GM18868 (cell line): ENCODE data around the gene GGCX.

Source experiments
- ATAC-seq: cut with Tn5 transposase; IDR thresholded peaks from one replicate; pipeline ENCODE4 v1.9.1; 2021; ENCODE audit warnings: mild to moderate bottlenecking, moderate library complexity; ENCODE audit not compliant: unreplicated experiment

GGCX gene

DNA sequence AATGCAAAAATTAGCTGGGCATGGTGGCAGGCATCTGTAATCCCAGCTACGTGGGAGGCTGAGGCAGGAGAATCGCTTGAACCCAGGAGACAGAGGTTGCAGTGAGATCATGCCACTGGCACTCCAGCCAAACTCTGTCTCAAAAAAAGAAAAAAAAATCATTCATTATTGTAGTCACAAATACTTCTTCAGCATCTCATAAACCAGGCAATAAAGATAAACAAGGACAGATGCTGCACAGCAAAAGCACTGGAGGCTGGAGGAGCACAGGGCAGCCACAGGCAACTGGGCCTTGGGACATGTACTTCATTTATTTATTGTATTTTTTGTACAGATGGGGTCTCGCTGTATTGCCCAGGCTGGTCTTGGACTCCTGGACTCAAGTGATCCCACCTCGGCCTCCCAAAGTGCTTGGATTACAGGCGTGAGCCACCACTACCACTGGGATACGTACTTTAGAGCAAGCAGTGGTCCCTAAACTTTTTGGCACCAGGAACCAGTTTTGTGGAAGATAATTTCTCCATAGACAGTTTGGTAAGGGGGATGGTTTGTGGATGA, 39.1 kb downstream of the GGCX start:
- no peak for ATAC-seq

- ATAC-seq = no peak
Observed at GRCh38 chr2:85516653-85517389, 44.5 kb downstream of the GGCX start.

- ATAC-seq = no peak
Observed at GRCh38 chr2:85514323-85514722, 47.0 kb downstream of the GGCX start.

GRCh38 chr2:85511008-85511811, 50.1 kb downstream of the GGCX start:
- no peak for ATAC-seq

DNA sequence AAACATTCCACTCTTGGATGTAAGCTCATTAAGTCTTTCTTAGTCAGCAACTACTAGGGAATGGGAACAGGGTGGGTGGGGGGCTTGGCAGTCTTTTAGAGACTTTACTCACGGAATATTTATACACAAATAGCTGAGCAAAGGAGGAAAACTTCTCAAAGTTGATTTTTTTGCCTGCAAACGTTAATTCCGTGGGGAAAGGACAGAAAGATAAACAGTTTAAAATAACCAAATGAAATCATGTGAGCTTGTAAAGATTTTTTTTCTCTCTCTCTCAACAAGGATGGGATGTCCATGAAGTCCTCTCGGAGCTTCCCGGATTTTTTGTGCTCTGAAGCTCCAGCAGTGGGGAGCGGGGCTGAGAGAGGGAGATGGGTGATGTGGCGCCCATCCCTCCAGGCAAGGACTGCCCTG, 54.5 kb downstream of the GGCX start:
- no peak for ATAC-seq

DNA sequence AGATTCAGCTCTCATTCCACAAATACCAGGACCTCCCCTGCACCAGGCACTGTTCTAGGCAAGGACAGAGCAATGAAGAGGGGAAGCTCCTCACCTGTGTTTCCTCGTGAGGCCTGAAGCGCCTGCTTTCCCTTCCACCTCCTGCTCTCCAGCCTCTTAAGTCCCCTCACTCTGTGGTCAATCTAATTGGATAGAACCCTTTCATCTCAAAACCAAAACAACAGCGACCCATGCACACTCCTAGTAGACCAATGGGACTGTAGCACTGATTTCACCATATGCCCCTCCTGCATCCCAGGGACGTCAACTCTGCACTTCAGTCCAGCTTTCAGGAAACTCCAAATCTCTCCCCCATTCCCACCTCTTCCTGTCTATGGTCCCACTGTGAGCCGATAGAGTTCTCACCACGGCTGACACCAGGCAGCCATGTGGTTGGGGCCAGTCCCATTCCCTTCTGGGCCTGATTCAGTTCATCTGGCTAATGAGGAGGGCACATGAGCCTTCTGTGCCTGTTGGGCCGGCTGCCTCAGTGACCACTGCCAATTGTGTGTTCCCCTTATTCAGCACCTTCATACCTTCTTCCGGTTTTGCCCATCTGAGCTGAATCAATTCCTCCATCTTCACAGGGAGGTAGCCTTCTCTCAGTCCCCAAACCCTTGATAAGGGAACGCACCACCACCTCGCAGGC, 55.6 kb downstream of the GGCX start:
- ATAC-seq = no peak

DNA sequence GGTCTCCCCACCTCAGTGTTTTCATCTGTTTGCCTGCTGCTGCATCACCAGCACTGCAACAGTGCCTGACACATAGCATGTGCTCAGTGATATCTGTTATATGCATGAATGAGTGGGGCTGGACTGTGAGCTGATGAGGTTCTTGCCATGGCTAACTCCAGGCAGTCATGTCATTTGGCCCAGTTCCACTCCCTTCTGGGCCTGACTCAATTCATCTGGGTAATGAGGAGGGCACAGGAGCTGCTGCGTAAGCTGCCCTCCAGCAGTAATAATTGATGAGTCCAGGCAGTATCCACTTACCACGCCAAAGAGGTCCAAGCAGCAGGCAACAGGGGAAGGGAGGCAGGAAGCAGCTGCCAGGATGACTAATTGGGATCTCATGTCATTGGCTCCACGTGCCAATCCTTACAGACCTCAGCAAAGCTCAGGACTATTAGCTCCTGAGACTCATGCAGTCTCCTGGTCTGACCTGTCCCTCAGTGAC, 56.5 kb downstream of the GGCX start:
- no peak for ATAC-seq

- no peak for ATAC-seq
Observed at GRCh38 chr2:85503851-85504777, 57.2 kb downstream of the GGCX start.

GRCh38 chr2:85503168-85503850, 58.0 kb downstream of the GGCX start:
- no peak for ATAC-seq

- ATAC-seq = no peak
Observed at GRCh38 chr2:85502720-85503119, 58.6 kb downstream of the GGCX start.

DNA sequence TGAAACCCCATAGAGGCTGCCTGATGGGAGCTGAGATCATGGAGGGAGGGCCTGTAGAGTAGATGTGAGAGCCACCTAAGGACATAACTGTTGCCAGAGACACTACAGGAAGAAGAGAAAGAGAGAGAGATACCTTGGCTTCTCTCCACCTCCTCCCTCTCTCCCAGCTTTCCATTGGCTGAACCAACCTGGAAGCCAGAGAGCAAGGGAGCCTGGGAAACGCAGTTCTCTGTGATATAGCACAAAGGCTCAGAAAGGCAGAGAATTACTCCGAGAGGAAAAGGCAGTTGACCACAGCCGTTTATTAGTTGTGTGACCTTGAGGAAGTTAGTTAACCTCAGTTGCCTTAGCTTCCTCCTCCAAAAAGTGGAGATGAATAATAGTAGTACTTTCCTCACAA, 60.0 kb downstream of the GGCX start:
- ATAC-seq = no peak

DNA sequence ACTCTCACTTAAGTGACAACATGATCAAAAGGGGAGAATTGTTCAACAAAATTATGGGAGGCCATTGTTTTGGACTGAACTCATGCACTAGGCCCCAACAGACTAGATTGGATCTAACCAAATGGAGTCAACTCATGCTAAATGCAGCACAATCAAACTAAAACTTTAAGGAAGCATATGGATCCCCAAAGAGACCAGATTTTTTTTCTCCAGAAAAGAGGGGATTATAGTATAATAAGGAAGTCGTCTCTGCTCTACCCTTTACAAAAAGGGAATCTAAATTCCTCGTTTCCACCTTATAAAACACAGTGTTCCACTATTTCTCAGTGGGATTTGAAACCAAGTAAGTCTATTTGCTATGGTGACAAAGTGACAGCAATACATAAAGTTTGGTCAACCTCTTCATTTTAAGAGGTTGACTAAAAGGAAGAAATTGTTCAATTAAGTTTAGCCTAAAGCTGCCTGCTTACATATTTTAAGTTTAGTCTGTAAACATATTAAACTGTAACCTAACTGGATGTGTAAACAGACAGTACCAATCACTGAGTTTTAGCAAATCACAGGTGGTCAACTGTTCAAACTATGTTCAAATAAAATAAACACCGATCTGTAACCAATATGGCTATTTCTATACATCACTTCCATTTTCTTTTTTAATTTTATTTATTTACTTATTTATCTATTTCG, 63.2 kb downstream of the GGCX start:
- ATAC-seq = no peak

- ATAC-seq = no peak
Observed at GRCh38 chr2:85496436-85496835, 64.9 kb downstream of the GGCX start.
